GM21576 (cell line): ENCODE measurements around the gene ROBO1.

ENCODE experiments used
- ATAC-seq: cut with Tn5 transposase; IDR thresholded peaks from one replicate; pipeline ENCODE4 v1.9.1; 2021; ENCODE audit warnings: mild to moderate bottlenecking, moderate library complexity; ENCODE audit not compliant: unreplicated experiment

ROBO1 gene

GRCh38 chr3:78668302-78668701 lies 1099.5 kb downstream of the ROBO1 start:
- no peak for ATAC-seq

GRCh38 chr3:78666470-78666800 lies 1101.4 kb downstream of the ROBO1 start:
- ATAC-seq = no peak

- ATAC-seq = no peak
Observed at GRCh38 chr3:78665776-78666469, 1101.9 kb downstream of the ROBO1 start.

GRCh38 chr3:78665101-78665500 lies 1102.7 kb downstream of the ROBO1 start:
- no peak for ATAC-seq

GRCh38 chr3:78660957-78661356 lies 1106.8 kb downstream of the ROBO1 start:
- ATAC-seq = no peak

GRCh38 chr3:78659386-78659987 lies 1108.3 kb downstream of the ROBO1 start:
- ATAC-seq = no peak

- no peak for ATAC-seq
Observed at GRCh38 chr3:78647726-78648125, 1120.1 kb downstream of the ROBO1 start.

- peak; percentile 81 for ATAC-seq
Observed at GRCh38 chr3:78645628-78646310, 1122.0 kb downstream of the ROBO1 start.

- ATAC-seq = no peak
Observed at GRCh38 chr3:78644847-78645246, 1123.0 kb downstream of the ROBO1 start.

- no peak for ATAC-seq
Observed at GRCh38 chr3:78642226-78643035, 1125.4 kb downstream of the ROBO1 start.

- ATAC-seq = no peak
Observed at GRCh38 chr3:78641703-78642102, 1126.1 kb downstream of the ROBO1 start.

- ATAC-seq = no peak
Observed at GRCh38 chr3:78634316-78634715, 1133.5 kb downstream of the ROBO1 start.

GRCh38 chr3:78633626-78634025 lies 1134.2 kb downstream of the ROBO1 start:
- ATAC-seq = no peak

- no peak for ATAC-seq
Observed at GRCh38 chr3:78632925-78633553, 1134.8 kb downstream of the ROBO1 start.

GRCh38 chr3:78629544-78629943 lies 1138.3 kb downstream of the ROBO1 start:
- ATAC-seq = no peak

- no peak for ATAC-seq
Observed at GRCh38 chr3:78621061-78621716, 1146.6 kb downstream of the ROBO1 start.

GRCh38 chr3:78614486-78614885 lies 1153.3 kb downstream of the ROBO1 start:
- no peak for ATAC-seq

GRCh38 chr3:78613421-78613879 lies 1154.3 kb downstream of the ROBO1 start:
- no peak for ATAC-seq

- ATAC-seq = no peak
Observed at GRCh38 chr3:78611278-78611677, 1156.5 kb downstream of the ROBO1 start.

GRCh38 chr3:78610462-78611125 lies 1157.2 kb downstream of the ROBO1 start:
- ATAC-seq = no peak
